ENCODE data around the gene TBC1D5.
"Not testable (repeated sequence)": the region's sequence is repeated elsewhere in the genome, so short reads cannot be mapped to it uniquely, and the experiment has no call there.

Gene TBC1D5

DNA sequence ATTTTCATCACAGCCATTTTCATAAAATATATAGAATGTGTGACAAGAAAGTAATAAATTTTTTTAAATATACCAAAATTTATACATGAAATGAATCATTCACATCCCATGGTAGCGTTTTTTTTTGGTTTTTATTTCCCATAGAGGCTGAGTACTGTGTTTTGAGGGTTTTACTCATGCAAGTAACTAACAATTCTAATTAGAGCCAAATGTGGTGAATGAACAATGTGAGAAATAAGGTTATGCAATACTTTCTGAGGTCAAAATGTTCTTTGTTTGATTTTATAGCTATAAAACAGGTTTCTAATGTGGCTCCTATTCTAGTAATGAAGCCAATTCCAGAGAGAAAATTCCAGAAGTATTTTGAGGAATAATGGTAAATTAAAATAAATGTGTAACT lies 386.8 kb downstream of the TBC1D5 start:
- H3K27me3 ChIP-seq (replicated peaks), result no peaks in the 10 kb centered on the region
- H3K36me3 ChIP-seq (replicated peaks), result no peaks in the 10 kb centered on the region
- TF ChIP-seq, protein P1, sequence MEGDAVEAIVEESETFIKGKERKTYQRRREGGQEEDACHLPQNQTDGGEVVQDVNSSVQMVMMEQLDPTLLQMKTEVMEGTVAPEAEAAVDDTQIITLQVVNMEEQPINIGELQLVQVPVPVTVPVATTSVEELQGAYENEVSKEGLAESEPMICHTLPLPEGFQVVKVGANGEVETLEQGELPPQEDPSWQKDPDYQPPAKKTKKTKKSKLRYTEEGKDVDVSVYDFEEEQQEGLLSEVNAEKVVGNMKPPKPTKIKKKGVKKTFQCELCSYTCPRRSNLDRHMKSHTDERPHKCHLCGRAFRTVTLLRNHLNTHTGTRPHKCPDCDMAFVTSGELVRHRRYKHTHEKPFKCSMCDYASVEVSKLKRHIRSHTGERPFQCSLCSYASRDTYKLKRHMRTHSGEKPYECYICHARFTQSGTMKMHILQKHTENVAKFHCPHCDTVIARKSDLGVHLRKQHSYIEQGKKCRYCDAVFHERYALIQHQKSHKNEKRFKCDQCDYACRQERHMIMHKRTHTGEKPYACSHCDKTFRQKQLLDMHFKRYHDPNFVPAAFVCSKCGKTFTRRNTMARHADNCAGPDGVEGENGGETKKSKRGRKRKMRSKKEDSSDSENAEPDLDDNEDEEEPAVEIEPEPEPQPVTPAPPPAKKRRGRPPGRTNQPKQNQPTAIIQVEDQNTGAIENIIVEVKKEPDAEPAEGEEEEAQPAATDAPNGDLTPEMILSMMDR (IDR thresholded peaks at IDR 0.05; ENCODE audit: low read depth, low read length, missing control alignments), result no peak
- in situ Hi-C loops (cut with HindIII; ENCODE audit: low pct_ligation_motif_present, low sequenced_read_pairs), result no loop called here
- H3K27ac ChIP-seq, result no peak overlapping the region
- DNase-seq, result no peak
- no peak overlapping the region for H3K4me3 ChIP-seq (ENCODE audit: low read depth, low read length)

DNA sequence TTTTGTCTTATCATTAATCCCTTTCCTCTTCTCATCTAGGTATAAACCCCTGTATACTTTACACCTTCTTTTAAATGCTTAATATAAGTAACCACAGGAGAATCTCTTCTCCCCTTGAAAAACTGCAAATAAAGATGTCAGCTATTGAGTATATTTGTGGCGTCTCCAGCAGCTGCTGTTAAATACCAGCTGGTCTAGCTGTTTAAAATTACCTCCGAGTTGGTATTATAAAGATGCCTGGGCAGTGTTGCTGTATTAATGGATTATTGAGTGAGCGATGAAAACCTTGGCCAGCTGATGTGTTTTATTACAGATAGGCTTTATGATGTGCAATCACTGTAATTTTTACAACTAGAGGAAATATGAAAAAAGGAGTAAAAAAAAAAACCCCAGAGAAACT lies 388.1 kb downstream of the TBC1D5 start:
- Histone ChIP-seq H3K27ac (no peak overlapping the region), H3K4me3 (ENCODE audit: low read depth, low read length) (no peak overlapping the region), H3K27me3 (replicated peaks) (no peaks in the 10 kb centered on the region), H3K36me3 (replicated peaks) (no peaks in the 10 kb centered on the region)
- in situ Hi-C loops (cut with HindIII; ENCODE audit: low pct_ligation_motif_present, low sequenced_read_pairs), result no loop called here
- TF ChIP-seq, protein P1 (IDR thresholded peaks at IDR 0.05; ENCODE audit: low read depth, low read length, missing control alignments), result no peak
- no peak for DNase-seq

- no peaks in the 10 kb centered on the region for H3K27me3 ChIP-seq (replicated peaks)
- H3K4me3 ChIP-seq (ENCODE audit: low read depth, low read length), result no peak overlapping the region
- no peak for DNase-seq
- H3K36me3 ChIP-seq (replicated peaks), result no peaks in the 10 kb centered on the region
- H3K27ac ChIP-seq, result no peak overlapping the region
- TF ChIP-seq, protein P1 (IDR thresholded peaks at IDR 0.05; ENCODE audit: low read depth, low read length, missing control alignments), result no peak
- in situ Hi-C loops (cut with HindIII; ENCODE audit: low pct_ligation_motif_present, low sequenced_read_pairs), result no loop called here
These were observed 389.8 kb downstream of the TBC1D5 start for GRCh38 chr3:17352620-17353019.

DNA sequence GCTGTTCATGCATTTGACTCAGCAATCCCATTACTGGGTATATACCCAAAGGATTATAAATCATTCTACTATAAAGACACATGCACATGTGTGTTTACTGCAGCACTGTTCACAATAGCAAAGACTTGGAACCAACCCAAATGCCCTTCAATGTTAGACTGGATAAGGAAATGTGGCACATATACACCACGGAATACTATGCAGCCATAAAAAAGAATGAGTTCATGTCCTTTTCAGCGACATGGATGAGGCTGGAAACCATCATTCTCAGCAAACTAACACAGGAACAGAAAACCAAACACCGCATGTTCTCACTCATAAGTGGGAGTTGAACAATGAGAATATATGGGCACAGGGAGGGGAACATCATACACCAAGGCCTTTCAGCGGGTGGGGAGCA lies 391.2 kb downstream of the TBC1D5 start:
- H3K27ac ChIP-seq; H3K4me3 ChIP-seq (ENCODE audit: low read depth, low read length); DNase-seq; H3K27me3 ChIP-seq (replicated peaks); H3K36me3 ChIP-seq (replicated peaks); in situ Hi-C loops (cut with HindIII; ENCODE audit: low pct_ligation_motif_present, low sequenced_read_pairs): not testable (repeated sequence)

- TF ChIP-seq, protein P1 (IDR thresholded peaks at IDR 0.05; ENCODE audit: low read depth, low read length, missing control alignments), result no peak
- Histone ChIP-seq H3K27ac (no peak overlapping the region), H3K36me3 (replicated peaks) (no peaks in the 10 kb centered on the region), H3K27me3 (replicated peaks) (no peaks in the 10 kb centered on the region), H3K4me3 (ENCODE audit: low read depth, low read length) (no peak overlapping the region)
- in situ Hi-C loops (cut with HindIII; ENCODE audit: low pct_ligation_motif_present, low sequenced_read_pairs), result no loop called here
- DNase-seq, result no peak
These were observed 393.3 kb downstream of the TBC1D5 start for GRCh38 chr3:17349093-17349492.

- DNase-seq, result no peak
- TF ChIP-seq, protein P1 (IDR thresholded peaks at IDR 0.05; ENCODE audit: low read depth, low read length, missing control alignments), result no peak
These were observed 400.3 kb downstream of the TBC1D5 start for GRCh38 chr3:17342119-17342518.

More at GRCh38 chr3:17342119-17342518, 400.3 kb downstream of the TBC1D5 start:
- Histone ChIP-seq H3K4me3 (ENCODE audit: low read depth, low read length) (no peak overlapping the region), H3K27me3 (replicated peaks) (no peaks in the 10 kb centered on the region), H3K36me3 (replicated peaks) (no peaks in the 10 kb centered on the region), H3K27ac (no peak overlapping the region)
- in situ Hi-C loops (cut with HindIII; ENCODE audit: low pct_ligation_motif_present, low sequenced_read_pairs), result no loop called here
